IMR-90 (cell line): ENCODE results near the gene LMAN2. TPM values are rescaled to one million over a fixed set of nuclear protein-coding genes. Genes with fewer than 3 reads are reported as not detected.
A peak's percentile ranks its signal among the peaks of the same experiment; 100 is the strongest.

Source experiments
- ATAC-seq: fragments of 200-7000 bp; cut with Tn5 transposase; 2 replicates; pipeline ENCODE4 v1.9.1; 2020; ENCODE audit warnings: low read depth, mild to moderate bottlenecking, moderate library complexity
- BruUV-seq: library from RNA; stranded (reverse); fragments of 400-500 nt; replicated peaks from 2 replicates; lab custom pipeline; 2021; lab: Mats Ljungman, UMichigan
- CTCF ChIA-PET: fragments of 300-600 bp; formaldehyde crosslinking; extraction: SDS; loops from one replicate; lab custom pipeline; 2021; ENCODE audit warnings: antibody characterized with exemption; lab: Yijun Ruan, JAX
- POLR2A ChIA-PET: fragments of 300-600 bp; sonication (Branson Sonifier 250); formaldehyde crosslinking; loops from one replicate; lab custom pipeline; 2022; ENCODE audit warnings: antibody characterized with exemption; ENCODE audit not compliant: unreplicated experiment; lab: Charles Lee
- DNase-seq: peaks from one replicate; pipeline ENCODE4 v3.0.0; 2013
- H2AFZ ChIP-seq: replicated peaks from 2 replicates; pipeline ENCODE3; 2013; ENCODE audit warnings: low read length, mild to moderate bottlenecking; ENCODE audit not compliant: poor library complexity
- H2AK5ac ChIP-seq: 2 replicates; pipeline ENCODE4 v1.6.1; 2013; ENCODE audit warnings: low read depth, low read length, inconsistent platforms
- H2AK9ac ChIP-seq: replicated peaks from 2 replicates; pipeline ENCODE3; 2013; ENCODE audit warnings: mild to moderate bottlenecking, low read depth, low read length, moderate library complexity; ENCODE audit not compliant: poor library complexity
- H2BK120ac ChIP-seq: 2 replicates; pipeline ENCODE4 v1.6.1; 2013; ENCODE audit warnings: low read depth, low read length, inconsistent platforms
- H2BK15ac ChIP-seq: 3 replicates; pipeline ENCODE4 v1.6.1; 2013; ENCODE audit warnings: low read depth, low read length, inconsistent platforms
- H2BK20ac ChIP-seq: 2 replicates; pipeline ENCODE4 v1.6.1; 2013; ENCODE audit warnings: low read depth, mild to moderate bottlenecking, inconsistent platforms, low read length, moderate library complexity
- H2BK5ac ChIP-seq: 2 replicates; pipeline ENCODE4 v1.6.1; 2013; ENCODE audit warnings: mild to moderate bottlenecking, low read depth, low read length, inconsistent platforms; ENCODE audit not compliant: poor library complexity, severe bottlenecking
- H3K14ac ChIP-seq: replicated peaks from 2 replicates; pipeline ENCODE4 v1.6.1; 2013; ENCODE audit warnings: low read depth, low read length, inconsistent platforms
- H3K18ac ChIP-seq: 2 replicates; pipeline ENCODE4 v1.6.1; 2013; ENCODE audit warnings: low read depth, low read length, control low read depth
- H3K23ac ChIP-seq: 2 replicates; pipeline ENCODE4 v1.6.1; 2013; ENCODE audit warnings: low read depth, low read length, inconsistent platforms
- H3K27ac ChIP-seq: 2 replicates; pipeline ENCODE4 v1.5.1; 2013; ENCODE audit warnings: mild to moderate bottlenecking, control low read depth, low read length; ENCODE audit not compliant: insufficient read depth
- H3K27me3 ChIP-seq: 2 replicates; pipeline ENCODE4 v1.6.1; 2013; ENCODE audit warnings: low read length; ENCODE audit not compliant: control insufficient read depth, insufficient read depth
- H3K36me3 ChIP-seq: 2 replicates; pipeline ENCODE4 v1.6.1; 2013; ENCODE audit warnings: low read length, mixed read lengths; ENCODE audit not compliant: control insufficient read depth, insufficient read depth
- H3K4ac ChIP-seq: 2 replicates; pipeline ENCODE4 v1.6.1; 2013; ENCODE audit warnings: low read depth, low read length, inconsistent platforms
- H3K4me1 ChIP-seq: 2 replicates; pipeline ENCODE4 v1.6.1; 2013; ENCODE audit warnings: low read length, mixed read lengths; ENCODE audit not compliant: control insufficient read depth, insufficient read depth
- H3K4me2 ChIP-seq: 2 replicates; pipeline ENCODE4 v1.6.1; 2013; ENCODE audit warnings: low read depth, mild to moderate bottlenecking, control low read depth, low read length, moderate library complexity
- H3K4me3 ChIP-seq: 2 replicates; pipeline ENCODE4 v1.5.1; 2013; ENCODE audit warnings: low read depth, mild to moderate bottlenecking, control low read depth, low read length, moderate library complexity; ENCODE audit not compliant: insufficient read depth
- H3K56ac ChIP-seq: 2 replicates; pipeline ENCODE4 v1.6.1; 2013; ENCODE audit warnings: low read length, inconsistent platforms; ENCODE audit not compliant: insufficient read depth; ENCODE audit errors: extremely low read depth
- H3K79me1 ChIP-seq, 2 experiments: 2 replicates each; pipeline ENCODE4 v1.6.1; 2013; ENCODE audit warnings: low read length in 2 of 2, inconsistent platforms in 1 of 2, low read depth in 1 of 2
- H3K9ac ChIP-seq: 2 replicates; pipeline ENCODE4 v1.6.1; 2013; ENCODE audit warnings: low read depth, low read length, control low read depth
- H3K9me1 ChIP-seq: 2 replicates; pipeline ENCODE4 v1.6.1; 2013; ENCODE audit warnings: low read length, inconsistent platforms; ENCODE audit not compliant: insufficient read depth
- H3K9me3 ChIP-seq: 2 replicates; pipeline ENCODE4 v1.6.1; 2013; ENCODE audit warnings: low read length; ENCODE audit not compliant: control insufficient read depth, insufficient read depth
- H4K20me1 ChIP-seq: 2 replicates; pipeline ENCODE4 v1.6.1; 2013; ENCODE audit warnings: low read length, inconsistent platforms; ENCODE audit not compliant: insufficient read depth
- H4K5ac ChIP-seq: 2 replicates; pipeline ENCODE4 v1.6.1; 2013; ENCODE audit warnings: mild to moderate bottlenecking, low read depth, low read length, control low read depth
- H4K8ac ChIP-seq, 2 experiments: 2 replicates each; pipeline ENCODE4 v1.6.1; 2013; ENCODE audit warnings: low read depth in 2 of 2, low read length in 2 of 2, control low read depth in 1 of 2, inconsistent platforms in 1 of 2
- H4K91ac ChIP-seq: 2 replicates; pipeline ENCODE4 v1.6.1; 2013; ENCODE audit warnings: low read depth, low read length, inconsistent platforms; ENCODE audit not compliant: insufficient read depth
- BHLHE40 ChIP-seq: fragments of 150-350 bp; IDR thresholded peaks from 2 replicates; pipeline ENCODE4 v1.6.1; 2016; ENCODE audit warnings: mild to moderate bottlenecking, low read depth, low read length
- CEBPB ChIP-seq: IDR thresholded peaks from 2 replicates; pipeline ENCODE4 v1.6.1; 2012; ENCODE audit warnings: low read depth, low read length, improper control_type of control experiment
- NFE2L2 ChIP-seq: fragments of 150-350 bp; IDR thresholded peaks from 2 replicates; pipeline ENCODE4 v1.6.1; 2016; ENCODE audit warnings: low read depth, mild to moderate bottlenecking, low read length
- RAD21 ChIP-seq: IDR thresholded peaks from 2 replicates; pipeline ENCODE4 v1.6.1; 2012; ENCODE audit warnings: low read length, improper control_type of control experiment
- RCOR1 ChIP-seq: IDR thresholded peaks from 2 replicates; pipeline ENCODE4 v1.6.1; 2012; ENCODE audit warnings: mild to moderate bottlenecking, low read length, improper control_type of control experiment; ENCODE audit not compliant: insufficient replicate concordance
- RFX5 ChIP-seq: IDR thresholded peaks from 2 replicates; pipeline ENCODE4 v1.8.0; 2012; ENCODE audit warnings: low read depth, mild to moderate bottlenecking, low read length, moderate library complexity
- SMC3 ChIP-seq: fragments of 150-350 bp; IDR thresholded peaks from 2 replicates; pipeline ENCODE4 v1.6.1; 2016; ENCODE audit warnings: low read depth, mild to moderate bottlenecking, antibody characterized with exemption, low read length, moderate library complexity
- USF2 ChIP-seq: fragments of 150-350 bp; IDR thresholded peaks from 2 replicates; pipeline ENCODE4 v1.6.1; 2017; ENCODE audit warnings: mild to moderate bottlenecking, antibody characterized with exemption, low read length, low read depth
- WGBS, 2 experiments: methylation state at CpG; one replicate each; pipeline versions ENCODE4 v1.1.5 to v1.1.7; 2013; ENCODE audit warnings: missing lambda C conversion rate in 2 of 2; ENCODE audit not compliant: insufficient read length in 1 of 2; ENCODE audit errors: extremely low coverage in 2 of 2; 5-methylcytosine and 5-hydroxymethylcytosine counted together
- dilution Hi-C: fragments of 300-500 bp; cut with HindIII; formaldehyde crosslinking; loops from one replicate; pipeline ENCODE4 v1.14.3; 2018; ENCODE audit warnings: low sequenced_read_pairs; ENCODE audit not compliant: unreplicated experiment
- in situ Hi-C: fragments of 300-500 bp; cut with MboI; formaldehyde crosslinking; loops from 3 replicates; pipeline ENCODE4 v1.14.3; 2019; ENCODE audit warnings: low sequenced_read_pairs, inconsistent platforms, mixed read lengths
- intact Hi-C: fragments of 100-400 bp; cut with micrococcal nuclease; formaldehyde crosslinking; loops from 2 replicates; pipeline ENCODE4 v1.10.0; 2022
- polyA plus RNA-seq, 3 experiments: library from polyadenylated mRNA; depleted of rRNA; stranded (reverse); fragments of >200 nt; gene quantifications; 2 replicates each; pipeline ENCODE4 v1.2.3, GENCODE V29; 2012; ENCODE audit warnings: low replicate concordance in 1 of 3
- total RNA-seq: library from RNA; depleted of rRNA; stranded (reverse); fragments of >200 nt; gene quantifications from 2 replicates; pipeline ENCODE4 v1.2.3, GENCODE V29; 2012
- TF ChIP-seq, protein P1 (sequence below): conservative IDR thresholded peaks from 2 replicates; pipeline ENCODE4 v1.5.1; 2012; ENCODE audit warnings: mild to moderate bottlenecking, low read depth, low read length, improper control_type of control experiment

The LMAN2 gene
- total and polyA plus RNA-seq, 2 of the 4 experiments (the other 2 are of a cell fraction), result 253 to 303 TPM

GRCh38 chr5:177362610-177363507 is 11.4 kb upstream of the LMAN2 start:
- Histone ChIP-seq H2AK9ac (peak overlapping the region; percentile 25), H2BK120ac (no peak overlapping the region), H4K5ac (no peak overlapping the region), H2BK5ac (no peak overlapping the region), H3K4me2 (peak overlapping the region; percentile 94), H3K18ac (no peak overlapping the region), H3K36me3 (no peaks in the 10 kb centered on the region), H3K27ac (no peak overlapping the region), H3K23ac (no peak overlapping the region), H3K9me1 (no peaks in the 10 kb centered on the region), H2AK5ac (no peak overlapping the region), H4K91ac (no peak overlapping the region), H3K79me1 (no peaks in the 10 kb centered on the region), H4K8ac (peak overlapping the region in 1 of 2 experiments; percentile 29; a peak in 1 of 4 replicates), H3K4ac (no peak overlapping the region), H3K4me3 (peak overlapping the region; percentile 54), H3K27me3 (peaks cover 19% of the 10 kb centered on the region), H3K56ac (no peak overlapping the region), H2AFZ (peak overlapping the region; percentile 97), H2BK20ac (no peak overlapping the region), H3K9ac (no peak overlapping the region), H3K14ac (no peak overlapping the region), H2BK15ac (no peak overlapping the region), H3K9me3 (no peaks in the 10 kb centered on the region), H4K20me1 (no peaks in the 10 kb centered on the region), H3K4me1 (peaks cover 9% of the 10 kb centered on the region; the same call in 1 of the 2 replicates)
- dilution Hi-C loops (no loop called here), in situ Hi-C loops (no loop called here), intact Hi-C loops (no loop called here)
- ATAC-seq (peak; percentile 63), DNase-seq (no peak)
- TF ChIP-seq USF2 (no peak), RFX5 (no peak), CEBPB (no peak), BHLHE40 (no peak), NFE2L2 (no peak), SMC3 (no peak), RCOR1 (no peak), RAD21 (no peak)
- TF ChIP-seq, protein P1, sequence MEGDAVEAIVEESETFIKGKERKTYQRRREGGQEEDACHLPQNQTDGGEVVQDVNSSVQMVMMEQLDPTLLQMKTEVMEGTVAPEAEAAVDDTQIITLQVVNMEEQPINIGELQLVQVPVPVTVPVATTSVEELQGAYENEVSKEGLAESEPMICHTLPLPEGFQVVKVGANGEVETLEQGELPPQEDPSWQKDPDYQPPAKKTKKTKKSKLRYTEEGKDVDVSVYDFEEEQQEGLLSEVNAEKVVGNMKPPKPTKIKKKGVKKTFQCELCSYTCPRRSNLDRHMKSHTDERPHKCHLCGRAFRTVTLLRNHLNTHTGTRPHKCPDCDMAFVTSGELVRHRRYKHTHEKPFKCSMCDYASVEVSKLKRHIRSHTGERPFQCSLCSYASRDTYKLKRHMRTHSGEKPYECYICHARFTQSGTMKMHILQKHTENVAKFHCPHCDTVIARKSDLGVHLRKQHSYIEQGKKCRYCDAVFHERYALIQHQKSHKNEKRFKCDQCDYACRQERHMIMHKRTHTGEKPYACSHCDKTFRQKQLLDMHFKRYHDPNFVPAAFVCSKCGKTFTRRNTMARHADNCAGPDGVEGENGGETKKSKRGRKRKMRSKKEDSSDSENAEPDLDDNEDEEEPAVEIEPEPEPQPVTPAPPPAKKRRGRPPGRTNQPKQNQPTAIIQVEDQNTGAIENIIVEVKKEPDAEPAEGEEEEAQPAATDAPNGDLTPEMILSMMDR, result no peak
- CTCF ChIA-PET, result no interaction called here
- WGBS, 2 experiments, result 25 to 100% methylated on average over 2 to 17 of the region's 59 CpGs
- POLR2A ChIA-PET, result no interaction called here
- no TSS peak for BruUV-seq
